ENCODE measurements around the gene LRPAP1.

LRPAP1 gene

DNA sequence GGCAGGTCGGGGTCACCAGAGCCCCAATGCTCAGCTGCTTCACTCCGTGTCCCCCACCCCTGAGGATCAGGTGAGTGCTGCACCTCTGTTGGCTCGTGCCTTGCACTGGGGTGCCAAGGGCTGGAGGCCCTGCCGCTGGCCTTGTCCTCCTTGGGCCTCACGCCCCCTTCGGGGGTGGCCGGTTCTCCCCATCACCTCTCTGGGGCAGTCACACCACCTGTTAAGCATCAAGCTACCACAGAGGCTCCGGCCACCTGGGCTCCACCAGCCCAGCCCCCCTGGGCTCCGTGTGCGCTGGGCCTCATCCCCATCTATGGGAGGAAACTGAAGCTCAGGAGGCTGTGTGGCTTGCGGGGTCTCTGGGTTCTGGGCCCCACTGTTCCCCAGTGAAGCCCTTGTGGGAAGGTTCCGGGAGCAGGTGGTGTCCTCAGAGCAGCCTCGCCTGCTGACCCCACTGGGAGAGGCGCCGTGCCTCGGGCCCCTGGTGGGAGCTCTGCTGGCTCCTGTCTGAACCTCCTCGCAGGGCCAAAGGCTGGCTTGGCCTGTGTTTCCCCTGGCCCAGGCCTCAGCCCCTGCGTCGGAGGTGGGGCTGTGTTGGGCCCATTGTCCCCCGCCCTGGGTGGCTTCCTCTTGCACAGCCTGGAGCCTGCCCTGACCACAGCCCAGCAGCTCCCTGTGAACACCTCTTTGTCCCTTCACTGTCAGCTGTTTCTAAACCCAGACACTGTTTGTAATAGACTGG lies 38.3 kb downstream of the LRPAP1 start:
- H3K4me3 ChIP-seq: no peak overlapping the region
- no peak for DNase-seq (ENCODE audit: low spot score in 2 of 2)
- no peaks in the 10 kb centered on the region for H3K36me3 ChIP-seq (replicated peaks)
- no peaks in the 10 kb centered on the region for H3K4me1 ChIP-seq
- in situ Hi-C loops (cut with MboI; ENCODE audit: low sequenced_read_pairs): no loop called here
- H3K27me3 ChIP-seq (ENCODE audit: low read depth): peaks cover 51% of the 10 kb centered on the region
- H3K9me3 ChIP-seq: no peaks in the 10 kb centered on the region

DNA sequence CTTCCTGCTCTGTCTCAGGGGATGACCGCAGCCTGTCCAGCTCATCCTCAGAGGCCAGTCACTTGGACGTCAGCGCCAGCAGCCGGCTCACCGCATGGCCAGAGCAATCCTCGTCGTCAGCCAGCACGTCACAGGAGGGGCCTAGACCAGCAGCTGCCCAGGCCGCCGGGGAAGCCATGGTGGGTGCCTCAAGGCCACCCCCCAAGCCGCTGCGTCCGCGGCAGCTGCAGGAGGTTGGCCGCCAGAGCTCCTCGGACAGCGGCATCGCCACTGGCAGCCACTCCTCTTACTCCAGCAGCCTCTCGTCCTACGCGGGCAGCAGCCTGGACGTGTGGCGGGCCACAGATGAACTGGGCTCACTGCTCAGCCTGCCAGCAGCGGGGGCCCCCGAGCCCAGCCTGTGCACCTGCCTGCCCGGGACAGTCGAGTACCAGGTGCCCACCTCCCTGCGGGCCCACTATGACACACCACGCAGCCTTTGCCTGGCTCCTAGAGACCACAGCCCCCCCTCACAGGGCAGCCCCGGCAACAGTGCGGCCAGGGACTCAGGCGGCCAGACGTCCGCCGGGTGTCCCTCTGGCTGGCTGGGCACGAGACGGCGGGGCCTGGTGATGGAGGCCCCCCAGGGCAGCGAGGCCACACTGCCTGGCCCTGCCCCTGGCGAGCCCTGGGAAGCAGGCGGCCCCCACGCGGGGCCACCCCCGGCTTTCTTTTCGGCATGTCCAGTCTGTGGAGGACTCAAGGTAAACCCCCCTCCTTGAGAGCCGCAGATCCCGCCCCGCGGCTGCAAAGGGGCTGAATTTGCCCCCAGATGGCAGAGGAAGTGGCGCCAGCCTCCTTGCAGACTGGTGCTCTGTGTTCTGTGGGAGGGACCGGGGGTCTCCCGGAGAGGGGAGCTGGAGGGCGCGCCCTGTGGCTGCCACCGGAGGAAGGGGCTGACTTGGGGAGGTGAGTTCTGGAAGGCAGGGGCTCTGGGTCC lies 39.2 kb downstream of the LRPAP1 start:
- DNase-seq (ENCODE audit: low spot score in 2 of 2): no peak
- Histone ChIP-seq H3K36me3 (replicated peaks) (no peaks in the 10 kb centered on the region), H3K4me3 (no peak overlapping the region), H3K9me3 (no peaks in the 10 kb centered on the region), H3K27me3 (ENCODE audit: low read depth) (peaks cover 60% of the 10 kb centered on the region), H3K4me1 (no peaks in the 10 kb centered on the region)
- in situ Hi-C loops (cut with MboI; ENCODE audit: low sequenced_read_pairs): no loop called here

DNA sequence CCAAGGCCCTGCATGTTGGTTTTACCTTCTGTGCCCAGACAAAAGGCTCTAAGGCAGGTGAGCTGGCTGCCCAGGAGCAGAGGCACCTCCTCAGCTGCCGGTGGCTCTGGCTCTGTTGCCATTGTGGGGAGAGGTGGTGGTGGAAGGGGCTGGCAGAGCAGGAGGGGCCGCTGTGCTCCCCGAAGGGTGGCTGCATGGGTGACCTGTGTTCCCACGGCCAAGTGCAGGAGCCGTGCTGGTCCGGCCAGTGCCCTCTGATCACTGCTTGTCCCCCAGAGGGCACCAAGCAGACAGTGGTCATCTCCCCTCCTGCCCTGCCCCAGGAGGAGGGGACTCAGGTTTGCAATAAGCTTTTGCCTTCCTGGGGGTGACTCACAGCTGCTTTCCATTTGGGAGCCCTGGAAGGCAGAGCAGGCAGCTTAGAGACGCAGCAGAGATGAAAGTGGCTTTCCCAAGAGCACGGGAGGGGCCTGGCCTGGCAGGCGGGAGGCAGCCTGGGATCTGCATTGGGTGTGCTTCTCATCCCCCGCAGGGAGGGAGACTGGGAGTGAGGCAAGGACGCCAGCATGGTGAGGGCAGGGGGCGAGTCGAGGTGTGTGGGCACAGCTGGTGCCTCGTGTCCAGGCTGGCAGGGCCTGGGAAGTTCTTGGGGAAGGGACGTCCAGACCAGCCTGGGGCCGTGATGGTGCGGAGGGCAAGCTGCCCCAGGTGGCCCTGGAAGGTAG lies 40.4 kb downstream of the LRPAP1 start:
- peaks cover 72% of the 10 kb centered on the region for H3K27me3 ChIP-seq (ENCODE audit: low read depth)
- H3K4me3 ChIP-seq: no peak overlapping the region
- no peaks in the 10 kb centered on the region for H3K9me3 ChIP-seq
- no peak for DNase-seq (ENCODE audit: low spot score in 2 of 2)
- H3K4me1 ChIP-seq: no peaks in the 10 kb centered on the region
- in situ Hi-C loops (cut with MboI; ENCODE audit: low sequenced_read_pairs): no loop called here
- H3K36me3 ChIP-seq (replicated peaks): no peaks in the 10 kb centered on the region

- in situ Hi-C loops (cut with MboI; ENCODE audit: low sequenced_read_pairs): loop anchor here (10.0 kb wide), 1 partner anchor 395 kb away; no protein-coding TSS in a partner anchor
- peak; percentile 10 to 40 for DNase-seq (ENCODE audit: low spot score in 2 of 2)
- no peaks in the 10 kb centered on the region for H3K36me3 ChIP-seq (replicated peaks)
Observed at GRCh38 chr4:3489451-3489962, 42.7 kb downstream of the LRPAP1 start.

GRCh38 chr4:3488820-3489219 lies 43.4 kb downstream of the LRPAP1 start:
- in situ Hi-C loops (cut with MboI; ENCODE audit: low sequenced_read_pairs): loop anchor here (10.0 kb wide), 1 partner anchor 396 kb away; no protein-coding TSS in a partner anchor
- peaks cover 87% of the 10 kb centered on the region for H3K27me3 ChIP-seq (ENCODE audit: low read depth)
- no peak overlapping the region for H3K4me3 ChIP-seq
- H3K36me3 ChIP-seq (replicated peaks): no peaks in the 10 kb centered on the region
- DNase-seq (ENCODE audit: low spot score in 2 of 2): no peak
- no peaks in the 10 kb centered on the region for H3K4me1 ChIP-seq
- no peaks in the 10 kb centered on the region for H3K9me3 ChIP-seq

More at GRCh38 chr4:3489451-3489962, 42.7 kb downstream of the LRPAP1 start:
- H3K9me3 ChIP-seq: no peaks in the 10 kb centered on the region
- no peaks in the 10 kb centered on the region for H3K4me1 ChIP-seq
- no peak overlapping the region for H3K4me3 ChIP-seq
- H3K27me3 ChIP-seq (ENCODE audit: low read depth): peaks cover 87% of the 10 kb centered on the region

- H3K9me3 ChIP-seq: no peaks in the 10 kb centered on the region
- no peaks in the 10 kb centered on the region for H3K36me3 ChIP-seq (replicated peaks)
- in situ Hi-C loops (cut with MboI; ENCODE audit: low sequenced_read_pairs): loop anchor here (10.0 kb wide), 1 partner anchor 397 kb away; no protein-coding TSS in a partner anchor
- H3K4me3 ChIP-seq: no peak overlapping the region
- H3K4me1 ChIP-seq: no peaks in the 10 kb centered on the region
- H3K27me3 ChIP-seq (ENCODE audit: low read depth): peaks cover 85% of the 10 kb centered on the region
- DNase-seq (ENCODE audit: low spot score in 2 of 2): no peak
Observed at GRCh38 chr4:3487861-3488260, 44.4 kb downstream of the LRPAP1 start.

DNA sequence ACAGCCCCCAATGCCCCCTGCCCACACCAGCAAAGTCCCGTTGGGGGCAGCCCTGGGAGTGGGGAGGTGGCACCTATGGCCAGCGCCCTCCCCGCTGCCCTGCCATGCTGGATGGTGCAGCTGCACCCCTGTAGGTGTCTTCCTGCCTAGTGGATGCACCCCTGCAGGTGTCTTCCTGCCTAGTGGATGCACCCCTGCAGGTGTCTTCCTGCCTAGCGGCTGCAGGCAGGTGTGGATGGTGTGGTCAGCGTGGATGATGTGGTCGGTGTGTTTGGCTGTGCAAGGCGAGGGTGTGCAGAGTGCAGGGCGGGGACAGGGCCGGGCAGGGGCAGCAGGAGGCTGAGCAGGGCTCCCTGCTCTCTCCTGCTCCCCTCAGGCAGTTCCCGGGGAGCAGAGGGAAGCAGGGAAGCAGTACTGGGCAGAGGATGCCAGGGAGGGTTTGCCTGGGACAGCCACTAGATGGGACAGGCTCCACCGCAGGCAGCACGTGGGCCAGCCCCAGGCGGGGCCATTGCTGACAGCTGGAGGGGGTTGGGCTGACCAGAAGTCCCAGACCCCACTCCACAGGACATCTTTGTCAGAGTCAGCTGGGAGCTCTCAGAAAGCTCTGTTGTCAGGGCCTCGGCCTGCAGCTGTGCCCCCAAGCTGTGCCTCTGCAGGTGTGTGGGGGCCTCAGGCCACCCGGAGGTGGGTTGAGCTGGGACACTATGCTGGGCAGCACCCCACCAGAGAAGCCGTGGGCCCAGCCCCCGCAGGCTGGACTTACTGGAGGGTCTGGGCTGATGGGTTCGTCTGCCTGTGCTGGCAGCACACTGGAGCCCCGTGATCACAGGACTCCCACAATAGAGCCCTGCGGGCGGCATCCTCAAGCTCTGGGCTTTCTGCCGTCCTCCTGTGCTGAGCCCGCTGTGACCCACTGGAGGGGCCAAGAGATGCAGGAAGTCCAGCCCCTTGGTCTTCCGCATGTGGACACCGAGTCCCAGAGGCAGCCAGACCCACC lies 45.4 kb downstream of the LRPAP1 start:
- no peaks in the 10 kb centered on the region for H3K4me1 ChIP-seq
- no peaks in the 10 kb centered on the region for H3K36me3 ChIP-seq (replicated peaks)
- H3K27me3 ChIP-seq (ENCODE audit: low read depth): peaks cover 83% of the 10 kb centered on the region
- in situ Hi-C loops (cut with MboI; ENCODE audit: low sequenced_read_pairs): loop anchor here (10.0 kb wide), 1 partner anchor 398 kb away; no protein-coding TSS in a partner anchor
- DNase-seq (ENCODE audit: low spot score in 2 of 2): no peak
- H3K4me3 ChIP-seq: no peak overlapping the region
- H3K9me3 ChIP-seq: no peaks in the 10 kb centered on the region

- Histone ChIP-seq H3K27me3 (ENCODE audit: low read depth) (peaks cover 76% of the 10 kb centered on the region), H3K4me3 (no peak overlapping the region), H3K9me3 (no peaks in the 10 kb centered on the region), H3K36me3 (replicated peaks) (no peaks in the 10 kb centered on the region), H3K4me1 (no peaks in the 10 kb centered on the region)
- in situ Hi-C loops (cut with MboI; ENCODE audit: low sequenced_read_pairs): loop anchor here (10.0 kb wide), 1 partner anchor 399 kb away; no protein-coding TSS in a partner anchor
- no peak for DNase-seq (ENCODE audit: low spot score in 2 of 2)
Observed at GRCh38 chr4:3485886-3486540, 46.2 kb downstream of the LRPAP1 start.

DNA sequence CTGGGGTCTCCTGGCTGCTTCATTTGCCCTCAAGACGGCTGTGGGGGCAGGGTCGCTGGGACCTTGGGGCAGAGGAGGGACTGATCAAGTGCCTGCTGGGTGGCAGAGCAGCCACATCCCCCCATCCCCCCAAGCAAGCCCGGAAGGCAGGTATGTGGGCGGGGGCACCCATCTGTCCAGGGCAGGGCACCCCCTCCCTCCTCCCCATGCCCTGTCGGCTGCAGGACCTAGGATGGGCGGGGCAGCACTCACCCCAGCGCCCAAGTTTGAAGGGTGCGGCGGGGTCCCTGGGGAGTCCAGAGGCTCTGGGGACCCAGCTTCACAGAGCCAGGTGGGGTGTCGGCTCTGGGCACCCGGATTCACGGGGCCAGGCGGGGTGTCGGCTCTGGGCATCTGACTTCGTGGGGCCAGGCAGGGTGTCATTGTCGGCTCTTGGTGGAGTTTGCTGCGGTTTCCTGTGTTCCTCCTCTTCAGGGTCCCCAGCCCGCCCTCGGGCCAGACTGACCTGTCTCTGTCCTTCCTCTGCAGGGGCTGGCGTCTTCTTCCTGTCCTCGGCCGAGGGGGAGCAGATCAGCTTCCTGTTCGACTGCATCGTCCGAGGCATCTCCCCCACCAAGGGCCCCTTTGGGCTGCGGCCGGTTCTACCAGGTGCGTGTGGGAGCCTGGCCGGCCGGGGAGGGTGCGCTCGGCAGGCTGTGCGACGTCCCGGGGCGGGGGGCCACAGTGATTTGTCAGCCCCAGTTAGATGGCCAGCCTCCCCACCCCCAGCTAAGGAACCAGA lies 47.0 kb downstream of the LRPAP1 start:
- Histone ChIP-seq H3K9me3 (no peaks in the 10 kb centered on the region), H3K27me3 (ENCODE audit: low read depth) (peaks cover 76% of the 10 kb centered on the region), H3K36me3 (replicated peaks) (no peaks in the 10 kb centered on the region), H3K4me3 (no peak overlapping the region), H3K4me1 (no peaks in the 10 kb centered on the region)
- in situ Hi-C loops (cut with MboI; ENCODE audit: low sequenced_read_pairs): loop anchor here (10.0 kb wide), 1 partner anchor 400 kb away; no protein-coding TSS in a partner anchor
- no peak for DNase-seq (ENCODE audit: low spot score in 2 of 2)

- H3K4me3 ChIP-seq: no peak overlapping the region
- in situ Hi-C loops (cut with MboI; ENCODE audit: low sequenced_read_pairs): loop anchor here (10.0 kb wide), 1 partner anchor 400 kb away; no protein-coding TSS in a partner anchor
- H3K36me3 ChIP-seq (replicated peaks): no peaks in the 10 kb centered on the region
- DNase-seq (ENCODE audit: low spot score in 2 of 2): no peak
- no peaks in the 10 kb centered on the region for H3K4me1 ChIP-seq
- no peaks in the 10 kb centered on the region for H3K9me3 ChIP-seq
- H3K27me3 ChIP-seq (ENCODE audit: low read depth): peaks cover 71% of the 10 kb centered on the region
Observed at GRCh38 chr4:3484057-3484973, 47.9 kb downstream of the LRPAP1 start.

All from HAP-1 (cell line).